HepG2 (cell line): ENCODE data around the gene ZMYM4. TPM values are rescaled to one million over a fixed set of nuclear protein-coding genes. Genes with fewer than 3 reads are reported as not detected.

Source experiments
- ATAC-seq: fragments of 200-7000 bp; cut with Tn5 transposase; 3 replicates; pipeline ENCODE4 v1.9.1; 2020; ENCODE audit warnings: mild to moderate bottlenecking, moderate library complexity
- BruUV-seq: library from RNA; stranded (reverse); fragments of 400-500 nt; replicated peaks from 2 replicates; lab custom pipeline; 2021; lab: Mats Ljungman, UMichigan
- CTCF ChIA-PET: fragments of 300-600 bp; formaldehyde crosslinking; extraction: SDS; loops from one replicate; lab custom pipeline; 2021; ENCODE audit warnings: low total read pairs, inconsistent platforms, low intra/inter-chr PET ratio; lab: Yijun Ruan, JAX
- POLR2A ChIA-PET: fragments of 350-600 bp; sonication (Branson Sonifier 250); formaldehyde crosslinking; loops from one replicate; lab custom pipeline; 2020; ENCODE audit warnings: antibody characterized with exemption, inconsistent platforms; lab: Yijun Ruan, JAX
- DNase-seq: peaks from one replicate; pipeline ENCODE4 v3.0.0-alpha.2; 2015; ENCODE audit warnings: low spot score
- FAIRE-seq: peaks from 3 replicates; lab custom pipeline; 2011; peaks lifted over from hg19 to GRCh38; lab: Jason Lieb, UNC
- H2AFZ ChIP-seq: one replicate; pipeline ENCODE4 v1.6.1; 2011; ENCODE audit warnings: low read length, inconsistent platforms
- H3K27ac ChIP-seq: fragments of 300-600 bp; 3 replicates; pipeline ENCODE4 v1.8.0; 2011; ENCODE audit warnings: mixed run types, mild to moderate bottlenecking, mixed read lengths, low read length, inconsistent platforms; ENCODE audit not compliant: insufficient read depth; ENCODE audit errors: extremely low read length
- H3K27me3 ChIP-seq, 2 experiments: fragments of 200-600 bp in 1 of 2; 2 replicates in 1 of 2; 3 replicates in 1 of 2; pipeline versions ENCODE4 v1.6.0 to v1.8.0; 2011; ENCODE audit warnings: low read length in 2 of 2, mild to moderate bottlenecking in 2 of 2, moderate library complexity in 2 of 2, inconsistent platforms in 1 of 2; ENCODE audit not compliant: insufficient read depth in 2 of 2, control insufficient read depth in 1 of 2
- H3K36me3 ChIP-seq, 2 experiments: fragments of 200-600 bp in 1 of 2; replicated peaks in 1 of 2; 2 replicates in 1 of 2; 3 replicates in 1 of 2; pipeline versions ENCODE4 v1.5.1 to v1.8.0; 2011; ENCODE audit warnings: low read length in 2 of 2, inconsistent platforms in 1 of 2; ENCODE audit not compliant: insufficient read depth in 2 of 2, control insufficient read depth in 1 of 2
- H3K4me1 ChIP-seq: 2 replicates; pipeline ENCODE4 v1.5.1; 2012; ENCODE audit warnings: low read length, inconsistent platforms; ENCODE audit not compliant: insufficient read depth
- H3K4me2 ChIP-seq: 2 replicates; pipeline ENCODE4 v1.6.0; 2011; ENCODE audit warnings: low read depth, low read length, inconsistent platforms
- H3K4me3 ChIP-seq, 3 experiments: fragments of 200-600 bp in 1 of 3; sonication (generic), shearing (Covaris generic) in 1 of 3; replicated peaks in 1 of 3; 2 replicates each; pipeline ENCODE4 v1.5.1; 2011 to 2016; ENCODE audit warnings: low read length in 3 of 3, inconsistent platforms in 2 of 3, low read depth in 2 of 3, mild to moderate bottlenecking in 2 of 3, control low read depth in 1 of 3, mixed read lengths in 1 of 3; ENCODE audit not compliant: insufficient read depth in 1 of 3
- H3K79me2 ChIP-seq: one replicate; pipeline ENCODE4 v1.6.1; 2011; ENCODE audit warnings: low read length, inconsistent platforms; ENCODE audit not compliant: insufficient read depth
- H3K9ac ChIP-seq: 2 replicates; pipeline ENCODE4 v1.6.0; 2011; ENCODE audit warnings: mild to moderate bottlenecking, low read depth, low read length, inconsistent platforms; ENCODE audit not compliant: insufficient read depth
- H3K9me3 ChIP-seq: 2 replicates; pipeline ENCODE4 v1.5.1; 2012; ENCODE audit warnings: mild to moderate bottlenecking, low read length
- H4K20me1 ChIP-seq: 2 replicates; pipeline ENCODE4 v1.6.0; 2011; ENCODE audit warnings: inconsistent platforms, mild to moderate bottlenecking, low read length, moderate library complexity; ENCODE audit not compliant: insufficient read depth
- NCOA2 ChIP-seq: sonication (generic); formaldehyde crosslinking; IDR thresholded peaks from 2 replicates; pipeline ENCODE4 v1.8.0; 2022; ENCODE audit warnings: inconsistent platforms
- NR2F1 ChIP-seq, 2 experiments: fragments of 450-650 bp in 1 of 2; formaldehyde crosslinking in 1 of 2; IDR thresholded peaks; 2 replicates each; pipeline versions ENCODE4 v1.5.0 to v1.6.1; 2016 to 2020; ENCODE audit warnings: mild to moderate bottlenecking in 1 of 2, missing compliant biosample characterization in 1 of 2, missing genetic modification reagents in 1 of 2, moderate library complexity in 1 of 2
- TBP ChIP-seq: sonication (generic); formaldehyde crosslinking; IDR thresholded peaks from 2 replicates; pipeline ENCODE4 v1.5.0; 2020; ENCODE audit warnings: missing genetic modification reagents
- TOPORS ChIP-seq: sonication (generic); formaldehyde crosslinking; IDR thresholded peaks from 2 replicates; pipeline ENCODE4 v1.8.0; 2023; ENCODE audit warnings: mild to moderate bottlenecking, missing genetic modification reagents
- ZNF234 ChIP-seq: sonication (generic); formaldehyde crosslinking; conservative IDR thresholded peaks from 2 replicates; pipeline ENCODE4 v1.5.1; 2020; ENCODE audit warnings: mild to moderate bottlenecking, missing genetic modification reagents
- ZNF878 ChIP-seq: sonication (generic); formaldehyde crosslinking; IDR thresholded peaks from 2 replicates; pipeline ENCODE4 v1.8.1; 2023; ENCODE audit warnings: mild to moderate bottlenecking, missing genetic modification reagents, moderate library complexity
- WGBS: methylation state at CpG from one replicate; pipeline ENCODE4 v1.1.6; 2017; ENCODE audit warnings: low lambda C conversion rate; 5-methylcytosine and 5-hydroxymethylcytosine counted together
- in situ Hi-C: cut with HindIII; loops from 2 replicates; pipeline ENCODE4 v1.10.0; 2017; ENCODE audit warnings: low pct_unique_long_range_greater_than_20kb; ENCODE audit not compliant: extremely low pct_ligation_motif_present
- intact Hi-C: fragments of 100-400 bp; cut with micrococcal nuclease; formaldehyde crosslinking; loops from one replicate; pipeline ENCODE4 v1.10.0; 2022; ENCODE audit not compliant: unreplicated experiment
- polyA plus RNA-seq, 8 experiments: library from polyadenylated mRNA; depleted of rRNA in 3 of 8; stranded (reverse) in 7 of 8; unstranded in 1 of 8; fragments of >200 nt; fragmentation: Illumina TruSeq in 4 of 8; extraction: Trizol in 4 of 8; gene quantifications; 2 replicates each; pipeline versions ENCODE4 v1.2.1 to v1.2.3, GENCODE V29; 2011 to 2016; ENCODE audit warnings: low read depth in 4 of 8, missing spikeins in 1 of 8, mixed read lengths in 1 of 8; ENCODE audit not compliant: insufficient read depth in 1 of 8
- total RNA-seq, 5 experiments: library from RNA; depleted of rRNA; stranded (reverse); fragments of >200 nt; fragmentation: Illumina TruSeq; extraction: Trizol; gene quantifications; 2 replicates each; pipeline ENCODE4 v1.2.3, GENCODE V29; 2016; ENCODE audit warnings: low read depth in 1 of 5
- TF ChIP-seq, protein P1 (sequence below): sonication (generic); formaldehyde crosslinking; IDR thresholded peaks from 2 replicates; pipeline ENCODE4 v1.4.0; 2020; ENCODE audit warnings: missing genetic modification reagents

The ZMYM4 gene
- total and polyA plus RNA-seq, 2 of the 13 experiments (the other 11 are each of a cell fraction or from before 2014, with no cell fraction given), result 13.9 to 37.6 TPM

DNA sequence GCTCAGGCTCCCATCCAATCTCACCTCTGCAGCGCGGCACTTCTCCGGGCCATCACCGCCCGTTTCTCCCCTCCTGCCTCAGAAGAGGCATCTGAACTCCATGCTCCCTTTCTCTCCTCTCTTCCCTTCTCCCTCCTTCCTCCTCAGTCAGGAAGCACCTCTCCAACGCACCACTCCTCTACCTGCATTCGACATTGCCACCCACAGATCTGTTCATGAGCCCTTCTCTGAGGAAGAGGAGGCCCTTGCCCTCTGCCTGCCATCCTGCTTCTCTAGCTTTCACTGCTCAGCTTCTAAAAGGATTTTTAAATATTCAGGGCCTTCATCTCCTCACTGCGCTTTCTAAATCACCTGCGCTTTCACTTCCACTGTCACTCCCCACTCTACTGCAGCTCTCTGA is 168.7 kb downstream of the ZMYM4 start:
- POLR2A ChIA-PET, result no interaction called here
- no TSS peak for BruUV-seq
- ATAC-seq (no peak), FAIRE-seq (no peak)
- Histone ChIP-seq H4K20me1 (no peaks in the 10 kb centered on the region), H3K79me2 (no peaks in the 10 kb centered on the region)
- CTCF ChIA-PET, result no interaction called here
- TF ChIP-seq NCOA2 (CRISPR knock-in tag) (no peak), TBP (CRISPR knock-in tag) (no peak), ZNF878 (CRISPR knock-in tag) (no peak), TOPORS (CRISPR knock-in tag) (no peak), ZNF234 (CRISPR knock-in tag) (no peak), NR2F1 (CRISPR knock-in tag; IDR thresholded peaks at IDR 0.05) (no peak)
- TF ChIP-seq, protein P1, sequence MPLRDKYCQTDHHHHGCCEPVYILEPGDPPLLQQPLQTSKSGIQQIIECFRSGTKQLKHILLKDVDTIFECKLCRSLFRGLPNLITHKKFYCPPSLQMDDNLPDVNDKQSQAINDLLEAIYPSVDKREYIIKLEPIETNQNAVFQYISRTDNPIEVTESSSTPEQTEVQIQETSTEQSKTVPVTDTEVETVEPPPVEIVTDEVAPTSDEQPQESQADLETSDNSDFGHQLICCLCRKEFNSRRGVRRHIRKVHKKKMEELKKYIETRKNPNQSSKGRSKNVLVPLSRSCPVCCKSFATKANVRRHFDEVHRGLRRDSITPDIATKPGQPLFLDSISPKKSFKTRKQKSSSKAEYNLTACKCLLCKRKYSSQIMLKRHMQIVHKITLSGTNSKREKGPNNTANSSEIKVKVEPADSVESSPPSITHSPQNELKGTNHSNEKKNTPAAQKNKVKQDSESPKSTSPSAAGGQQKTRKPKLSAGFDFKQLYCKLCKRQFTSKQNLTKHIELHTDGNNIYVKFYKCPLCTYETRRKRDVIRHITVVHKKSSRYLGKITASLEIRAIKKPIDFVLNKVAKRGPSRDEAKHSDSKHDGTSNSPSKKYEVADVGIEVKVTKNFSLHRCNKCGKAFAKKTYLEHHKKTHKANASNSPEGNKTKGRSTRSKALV (CRISPR knock-in tag), result no peak
- TF ChIP-seq, all 625 proteins: peak for 0
- no peak overlapping the region for H2AFZ ChIP-seq
- 94% methylated on average over 9 of the region's 9 CpGs for WGBS
- H3K36me3 ChIP-seq, result peaks cover 27 to 71% of the 10 kb centered on the region in 2 experiments; a peak in 4 of 5 replicates
- H3K27me3 ChIP-seq, result no peaks in the 10 kb centered on the region
- no peaks in the 10 kb centered on the region for H3K4me1 ChIP-seq
- no peak overlapping the region for H3K9ac ChIP-seq
- no peak overlapping the region for H3K4me3 ChIP-seq
- H3K9me3 ChIP-seq, result no peaks in the 10 kb centered on the region
- intact Hi-C loops, result no loop called here
- in situ Hi-C loops, result loop anchor here (25.0 kb wide), 1 partner anchor 300 kb away; no protein-coding TSS in a partner anchor
- no peak overlapping the region for H3K27ac ChIP-seq
- no peak for DNase-seq
- H3K4me2 ChIP-seq, result no peak overlapping the region
